A673 (cell line): ENCODE data around the gene CTNNA3. TPM values are rescaled to one million over a fixed set of nuclear protein-coding genes. Genes with fewer than 3 reads are reported as not detected.

Experiments
- BruUV-seq: library from RNA; stranded (reverse); fragments of 400-500 nt; replicated peaks from 2 replicates; lab custom pipeline; 2021; lab: Mats Ljungman, UMichigan
- CTCF ChIA-PET: fragments of 300-600 bp; sonication (Branson Sonifier 250); formaldehyde crosslinking; loops from one replicate; lab custom pipeline; 2022; ENCODE audit warnings: antibody characterized with exemption; lab: Charles Lee
- POLR2A ChIA-PET: fragments of 300-600 bp; sonication (Branson Sonifier 250); formaldehyde crosslinking; loops from one replicate; lab custom pipeline; 2022; ENCODE audit warnings: antibody characterized with exemption; ENCODE audit not compliant: low non-redundant PET; lab: Charles Lee
- DNase-seq: peaks from one replicate; pipeline ENCODE4 v3.0.0-alpha.2; 2015; ENCODE audit warnings: low spot score
- H3K27ac ChIP-seq: fragments of 200-600 bp; sonication (generic); 2 replicates; pipeline ENCODE4 v1.5.1; 2016; ENCODE audit warnings: mixed run types, low read depth, mild to moderate bottlenecking, mixed read lengths, antibody characterized with exemption, low read length; ENCODE audit not compliant: poor library complexity, severe bottlenecking
- H3K27me3 ChIP-seq: fragments of 200-600 bp; sonication (generic); replicated peaks from 2 replicates; pipeline ENCODE4 v1.6.1; 2017; ENCODE audit warnings: mixed run types, low read depth, mild to moderate bottlenecking, mixed read lengths, antibody characterized with exemption, low read length; ENCODE audit not compliant: insufficient read depth, poor library complexity
- H3K36me3 ChIP-seq: fragments of 200-600 bp; sonication (generic); 2 replicates; pipeline ENCODE4 v1.6.1; 2016; ENCODE audit warnings: mixed run types, mild to moderate bottlenecking, mixed read lengths, antibody characterized with exemption, low read length; ENCODE audit not compliant: insufficient read depth, poor library complexity, severe bottlenecking
- H3K4me1 ChIP-seq: fragments of 200-600 bp; sonication (generic); 2 replicates; pipeline ENCODE4 v1.6.1; 2017; ENCODE audit warnings: mixed run types, mild to moderate bottlenecking, mixed read lengths, antibody characterized with exemption, low read length; ENCODE audit not compliant: insufficient read depth, poor library complexity, severe bottlenecking
- H3K4me3 ChIP-seq: fragments of 200-600 bp; sonication (generic); 2 replicates; pipeline ENCODE4 v1.5.1; 2016; ENCODE audit warnings: low read depth, mixed run types, mild to moderate bottlenecking, mixed read lengths, low read length; ENCODE audit not compliant: poor library complexity, severe bottlenecking
- H3K9me3 ChIP-seq: fragments of 200-600 bp; sonication (generic); 2 replicates; pipeline ENCODE4 v1.6.1; 2016; ENCODE audit warnings: mixed run types, low read depth, mild to moderate bottlenecking, mixed read lengths, antibody characterized with exemption, low read length; ENCODE audit not compliant: poor library complexity, severe bottlenecking
- EZH2 ChIP-seq: fragments of 200-600 bp; sonication (generic); IDR thresholded peaks from 2 replicates; pipeline ENCODE4 v1.6.1; 2017; ENCODE audit warnings: borderline replicate concordance, low read depth, mild to moderate bottlenecking, mixed read lengths, antibody characterized with exemption, low read length; ENCODE audit not compliant: poor library complexity, severe bottlenecking
- intact Hi-C: fragments of 100-400 bp; cut with micrococcal nuclease; formaldehyde crosslinking; loops from one replicate; pipeline ENCODE4 v1.10.0; 2022; ENCODE audit not compliant: unreplicated experiment
- total RNA-seq: library from RNA; stranded (reverse); gene quantifications from 2 replicates; pipeline ENCODE4 v1.2.3, GENCODE V29; 2021
- TF ChIP-seq, protein P1 (sequence below): fragments of 300-800, 200-600 bp; sonication (generic); conservative IDR thresholded peaks from 2 replicates; pipeline ENCODE4 v1.5.1; 2017; ENCODE audit warnings: low read depth, mild to moderate bottlenecking, antibody characterized with exemption, low read length, moderate library complexity, mixed read lengths

CTNNA3 gene
- total RNA-seq, 1 experiment from 2014 or later, result not detected

DNA sequence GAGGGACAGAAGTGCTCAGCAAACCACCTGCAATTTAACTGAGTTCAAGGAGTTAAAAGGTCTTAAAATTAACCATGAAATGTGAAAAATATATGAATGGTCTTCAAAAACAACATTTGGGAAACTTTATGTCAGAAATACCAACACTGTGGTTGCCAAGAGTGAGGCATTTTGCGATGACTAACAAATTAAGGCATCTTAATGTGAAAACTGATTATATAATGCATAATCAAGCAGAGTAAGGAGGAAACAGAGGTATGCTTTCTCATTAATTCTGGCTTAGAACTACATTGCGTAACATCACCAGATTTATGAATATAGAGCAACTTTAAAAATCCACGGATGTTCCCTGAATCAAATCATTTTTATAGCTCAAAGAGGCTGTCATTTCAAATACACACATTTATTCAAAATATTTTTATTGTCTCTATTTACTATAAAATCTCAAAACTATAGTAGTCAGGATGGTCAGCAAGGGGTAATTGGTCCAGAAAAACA lies 434.6 kb downstream of the CTNNA3 start:
- no peaks in the 10 kb centered on the region for H3K4me1 ChIP-seq
- no peaks in the 10 kb centered on the region for H3K9me3 ChIP-seq
- BruUV-seq, result no TSS peak
- ChIA-PET POLR2A (no interaction called here), CTCF (no interaction called here)
- H3K4me3 ChIP-seq, result no peak overlapping the region
- TF ChIP-seq EZH2, result no peak
- peaks cover 34% of the 10 kb centered on the region for H3K27me3 ChIP-seq
- no peaks in the 10 kb centered on the region for H3K36me3 ChIP-seq
- intact Hi-C loops, result no loop called here
- no peak overlapping the region for H3K27ac ChIP-seq
- DNase-seq, result no peak

DNA sequence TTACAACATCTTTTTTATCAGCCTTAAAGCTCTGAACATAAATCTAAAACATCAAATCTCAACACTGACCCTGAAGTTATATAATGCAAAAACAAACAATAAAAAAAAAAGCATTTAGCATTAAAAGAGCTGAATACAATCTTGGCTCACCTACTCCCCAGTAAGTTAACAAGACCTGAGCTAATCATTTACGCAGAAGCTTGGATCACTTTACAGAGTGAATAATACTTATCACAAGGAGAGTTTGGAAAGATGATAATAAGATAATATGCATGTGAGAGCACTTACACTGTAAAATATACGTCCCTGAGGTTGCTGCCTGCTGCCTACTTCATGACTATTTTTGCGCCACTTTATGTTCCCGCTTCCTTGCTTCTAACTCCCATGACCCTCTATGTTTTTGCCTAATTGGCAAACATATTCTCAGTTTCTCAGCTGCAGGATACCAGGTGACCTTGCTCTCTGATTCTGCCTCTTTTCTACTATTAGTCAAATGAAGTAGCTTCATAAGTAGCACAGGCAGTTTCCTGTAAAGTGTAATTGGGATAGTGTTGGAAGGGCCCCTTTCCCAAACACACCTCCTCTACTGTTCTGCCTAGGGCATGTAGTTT lies 436.6 kb downstream of the CTNNA3 start:
- H3K4me3 ChIP-seq, result no peak overlapping the region
- no peak for TF ChIP-seq EZH2
- no peaks in the 10 kb centered on the region for H3K9me3 ChIP-seq
- POLR2A ChIA-PET, result no interaction called here
- no peak for DNase-seq
- H3K27ac ChIP-seq, result no peak overlapping the region
- H3K36me3 ChIP-seq, result no peaks in the 10 kb centered on the region
- intact Hi-C loops, result no loop called here
- H3K4me1 ChIP-seq, result no peaks in the 10 kb centered on the region
- no TSS peak for BruUV-seq
- CTCF ChIA-PET, result no interaction called here
- peaks cover 30% of the 10 kb centered on the region for H3K27me3 ChIP-seq

DNA sequence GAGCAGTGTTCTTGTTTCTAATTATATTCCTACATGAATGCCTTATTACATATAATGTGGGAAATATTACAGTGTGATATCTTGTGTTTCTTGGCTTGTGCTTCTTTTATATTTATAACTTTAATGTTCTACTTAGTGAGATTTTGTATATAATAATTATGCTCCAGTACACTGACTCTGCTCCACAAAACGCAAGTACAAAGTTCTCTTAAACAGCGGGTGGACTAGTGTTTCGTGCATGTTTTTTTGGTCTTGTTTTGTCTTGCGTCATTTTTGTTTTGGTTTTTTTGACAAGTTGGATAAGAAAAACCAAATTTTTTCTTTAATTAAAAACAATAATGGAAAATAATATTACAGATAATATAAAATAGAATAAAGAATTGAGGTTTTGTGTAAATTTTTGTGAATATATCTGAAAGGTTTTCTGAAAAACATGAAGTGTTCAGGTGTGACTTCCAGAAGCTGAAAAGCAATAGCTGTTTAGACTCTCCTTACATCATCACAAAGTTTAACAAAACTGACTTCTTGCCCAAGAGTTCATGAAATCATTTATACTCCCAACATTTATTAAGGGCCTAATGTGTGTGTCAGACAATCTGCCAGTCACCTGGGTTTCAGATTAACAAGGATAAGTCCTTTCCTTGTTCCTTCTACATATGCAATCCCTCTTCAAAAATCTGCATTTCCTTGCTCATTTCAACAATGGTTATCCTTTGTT lies 438.4 kb downstream of the CTNNA3 start:
- no TSS peak for BruUV-seq
- Histone ChIP-seq H3K4me3 (no peak overlapping the region), H3K27me3 (peaks cover 24% of the 10 kb centered on the region), H3K4me1 (no peaks in the 10 kb centered on the region), H3K36me3 (no peaks in the 10 kb centered on the region), H3K27ac (no peak overlapping the region), H3K9me3 (no peaks in the 10 kb centered on the region)
- ChIA-PET CTCF (no interaction called here), POLR2A (no interaction called here)
- no peak for DNase-seq
- intact Hi-C loops, result no loop called here
- TF ChIP-seq, protein P1, sequence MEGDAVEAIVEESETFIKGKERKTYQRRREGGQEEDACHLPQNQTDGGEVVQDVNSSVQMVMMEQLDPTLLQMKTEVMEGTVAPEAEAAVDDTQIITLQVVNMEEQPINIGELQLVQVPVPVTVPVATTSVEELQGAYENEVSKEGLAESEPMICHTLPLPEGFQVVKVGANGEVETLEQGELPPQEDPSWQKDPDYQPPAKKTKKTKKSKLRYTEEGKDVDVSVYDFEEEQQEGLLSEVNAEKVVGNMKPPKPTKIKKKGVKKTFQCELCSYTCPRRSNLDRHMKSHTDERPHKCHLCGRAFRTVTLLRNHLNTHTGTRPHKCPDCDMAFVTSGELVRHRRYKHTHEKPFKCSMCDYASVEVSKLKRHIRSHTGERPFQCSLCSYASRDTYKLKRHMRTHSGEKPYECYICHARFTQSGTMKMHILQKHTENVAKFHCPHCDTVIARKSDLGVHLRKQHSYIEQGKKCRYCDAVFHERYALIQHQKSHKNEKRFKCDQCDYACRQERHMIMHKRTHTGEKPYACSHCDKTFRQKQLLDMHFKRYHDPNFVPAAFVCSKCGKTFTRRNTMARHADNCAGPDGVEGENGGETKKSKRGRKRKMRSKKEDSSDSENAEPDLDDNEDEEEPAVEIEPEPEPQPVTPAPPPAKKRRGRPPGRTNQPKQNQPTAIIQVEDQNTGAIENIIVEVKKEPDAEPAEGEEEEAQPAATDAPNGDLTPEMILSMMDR, result no peak
- TF ChIP-seq EZH2, result no peak

DNA sequence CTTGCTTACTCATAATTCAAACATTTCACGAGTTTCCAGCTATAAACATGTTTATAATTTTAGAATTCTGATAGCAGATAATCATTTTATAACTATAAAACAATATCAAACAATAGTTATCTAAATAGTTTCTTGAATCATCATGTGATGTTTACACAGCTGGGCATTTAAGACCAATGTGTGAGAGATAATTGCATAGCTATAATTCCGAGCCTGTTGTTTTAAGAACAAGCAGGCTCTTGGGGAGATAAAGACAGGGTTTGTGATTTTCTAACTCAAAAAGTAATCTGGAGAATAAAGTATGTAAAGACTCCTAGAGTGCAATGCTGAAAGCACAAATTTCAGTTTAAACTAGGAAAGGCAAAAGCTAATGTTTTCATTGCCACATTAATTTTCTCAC lies 439.0 kb downstream of the CTNNA3 start:
- CTCF ChIA-PET, result no interaction called here
- no peaks in the 10 kb centered on the region for H3K36me3 ChIP-seq
- H3K27me3 ChIP-seq, result peaks cover 18% of the 10 kb centered on the region
- H3K27ac ChIP-seq, result no peak overlapping the region
- no peak for DNase-seq
- no peak overlapping the region for H3K4me3 ChIP-seq
- no peaks in the 10 kb centered on the region for H3K9me3 ChIP-seq
- no peak for TF ChIP-seq EZH2
- TF ChIP-seq, protein P1, result no peak
- POLR2A ChIA-PET, result no interaction called here
- H3K4me1 ChIP-seq, result no peaks in the 10 kb centered on the region
- intact Hi-C loops, result no loop called here
- BruUV-seq, result no TSS peak
